Measurements from ENCODE around the gene RPL19.

DNA sequence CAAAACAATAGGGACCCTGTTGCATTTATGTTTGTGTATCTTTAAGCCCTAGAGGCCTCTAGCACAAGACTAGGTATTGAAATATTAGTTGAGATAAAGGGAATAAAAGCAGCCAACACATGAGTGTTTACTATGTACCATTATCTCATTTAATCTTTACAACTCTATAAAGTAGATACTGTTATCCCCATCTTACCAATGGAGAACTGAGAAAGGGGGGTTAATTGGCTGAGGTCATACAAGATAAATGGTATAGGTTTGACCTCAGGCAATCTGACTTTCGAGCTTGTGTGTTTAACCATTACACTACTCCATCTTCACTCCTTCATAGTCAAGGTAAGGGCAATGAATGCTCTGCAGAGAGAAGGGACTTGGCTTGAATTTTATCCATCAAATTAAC is 51.9 kb downstream of the RPL19 start:
- TF ChIP-seq, protein P1, sequence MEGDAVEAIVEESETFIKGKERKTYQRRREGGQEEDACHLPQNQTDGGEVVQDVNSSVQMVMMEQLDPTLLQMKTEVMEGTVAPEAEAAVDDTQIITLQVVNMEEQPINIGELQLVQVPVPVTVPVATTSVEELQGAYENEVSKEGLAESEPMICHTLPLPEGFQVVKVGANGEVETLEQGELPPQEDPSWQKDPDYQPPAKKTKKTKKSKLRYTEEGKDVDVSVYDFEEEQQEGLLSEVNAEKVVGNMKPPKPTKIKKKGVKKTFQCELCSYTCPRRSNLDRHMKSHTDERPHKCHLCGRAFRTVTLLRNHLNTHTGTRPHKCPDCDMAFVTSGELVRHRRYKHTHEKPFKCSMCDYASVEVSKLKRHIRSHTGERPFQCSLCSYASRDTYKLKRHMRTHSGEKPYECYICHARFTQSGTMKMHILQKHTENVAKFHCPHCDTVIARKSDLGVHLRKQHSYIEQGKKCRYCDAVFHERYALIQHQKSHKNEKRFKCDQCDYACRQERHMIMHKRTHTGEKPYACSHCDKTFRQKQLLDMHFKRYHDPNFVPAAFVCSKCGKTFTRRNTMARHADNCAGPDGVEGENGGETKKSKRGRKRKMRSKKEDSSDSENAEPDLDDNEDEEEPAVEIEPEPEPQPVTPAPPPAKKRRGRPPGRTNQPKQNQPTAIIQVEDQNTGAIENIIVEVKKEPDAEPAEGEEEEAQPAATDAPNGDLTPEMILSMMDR (IDR thresholded peaks at IDR 0.05), result no peak
- no peak for TF ChIP-seq POLR2AphosphoS5 (IDR thresholded peaks at IDR 0.05)
- TF ChIP-seq EP300 (IDR thresholded peaks at IDR 0.05), result no peak
- TF ChIP-seq POLR2A (IDR thresholded peaks at IDR 0.05; ENCODE audit: low read depth), result no peak
